DOHH2 (cell line): ENCODE results near the gene HES2.

Source experiments
- H3F3A ChIP-seq: fragments of 200-600 bp; sonication (generic), shearing (Covaris generic); 2 replicates; pipeline ENCODE4 v1.6.0; 2016; ENCODE audit warnings: antibody characterized with exemption, mild to moderate bottlenecking; ENCODE audit not compliant: control insufficient read depth, insufficient read depth
- H3K27ac ChIP-seq: fragments of 200-600 bp; sonication (generic); 2 replicates; pipeline ENCODE4 v1.5.1; 2014; ENCODE audit warnings: low read depth, mild to moderate bottlenecking, low read length, moderate library complexity
- H3K27me3 ChIP-seq: fragments of 200-600 bp; sonication (generic); 2 replicates; pipeline ENCODE4 v1.6.1; 2014; ENCODE audit warnings: mild to moderate bottlenecking, low read length, mixed read lengths; ENCODE audit not compliant: control insufficient read depth
- H3K36me3 ChIP-seq: fragments of 200-600 bp; sonication (generic); 2 replicates; pipeline ENCODE4 v1.6.1; 2014; ENCODE audit warnings: mild to moderate bottlenecking, low read length, moderate library complexity, mixed read lengths; ENCODE audit not compliant: control insufficient read depth
- H3K4me1 ChIP-seq: fragments of 200-600 bp; sonication (generic); 2 replicates; pipeline ENCODE4 v1.6.1; 2014; ENCODE audit warnings: mild to moderate bottlenecking, low read length, mixed read lengths; ENCODE audit not compliant: control insufficient read depth
- H3K4me2 ChIP-seq: fragments of 200-600 bp; sonication (generic); 2 replicates; pipeline ENCODE4 v1.6.0; 2014; ENCODE audit warnings: mild to moderate bottlenecking, low read length, moderate library complexity
- H3K4me3 ChIP-seq: fragments of 200-600 bp; sonication (generic); 2 replicates; pipeline ENCODE4 v1.5.1; 2014; ENCODE audit warnings: mild to moderate bottlenecking, low read length, mixed read lengths
- H3K79me2 ChIP-seq: fragments of 200-600 bp; sonication (generic); 2 replicates; pipeline ENCODE4 v1.6.1; 2014; ENCODE audit warnings: mild to moderate bottlenecking, low read length, mixed read lengths; ENCODE audit not compliant: control insufficient read depth
- H3K9me2 ChIP-seq: fragments of 200-600 bp; sonication (generic); replicated peaks from 2 replicates; pipeline ENCODE4 v1.6.1; 2014; ENCODE audit warnings: mild to moderate bottlenecking, low read length, mixed read lengths; ENCODE audit not compliant: control insufficient read depth
- H3K9me3 ChIP-seq: fragments of 200-600 bp; sonication (generic); 2 replicates; pipeline ENCODE4 v1.6.1; 2014; ENCODE audit warnings: antibody characterized with exemption, low read length, mixed read lengths; ENCODE audit not compliant: control insufficient read depth, insufficient read depth
- H4K20me1 ChIP-seq: fragments of 200-600 bp; sonication (generic); 2 replicates; pipeline ENCODE4 v1.6.0; 2014; ENCODE audit warnings: low read depth, mild to moderate bottlenecking, antibody characterized with exemption, low read length, moderate library complexity; ENCODE audit not compliant: control insufficient read depth, insufficient read depth
- EZH2phosphoT487 ChIP-seq: fragments of 200-600 bp; sonication (generic); IDR thresholded peaks from 2 replicates; pipeline ENCODE4 v1.6.1; 2017; ENCODE audit warnings: borderline replicate concordance, mild to moderate bottlenecking, antibody characterized with exemption, low read length, moderate library complexity, mixed read lengths
- TF ChIP-seq, protein P1 (sequence below): fragments of 200-600 bp; sonication (generic); IDR thresholded peaks from one replicate; pipeline ENCODE4 v1.5.1; 2014; ENCODE audit warnings: antibody characterized with exemption, mild to moderate bottlenecking, low read depth, low read length; ENCODE audit not compliant: poor library complexity, severe bottlenecking

HES2 gene

DNA sequence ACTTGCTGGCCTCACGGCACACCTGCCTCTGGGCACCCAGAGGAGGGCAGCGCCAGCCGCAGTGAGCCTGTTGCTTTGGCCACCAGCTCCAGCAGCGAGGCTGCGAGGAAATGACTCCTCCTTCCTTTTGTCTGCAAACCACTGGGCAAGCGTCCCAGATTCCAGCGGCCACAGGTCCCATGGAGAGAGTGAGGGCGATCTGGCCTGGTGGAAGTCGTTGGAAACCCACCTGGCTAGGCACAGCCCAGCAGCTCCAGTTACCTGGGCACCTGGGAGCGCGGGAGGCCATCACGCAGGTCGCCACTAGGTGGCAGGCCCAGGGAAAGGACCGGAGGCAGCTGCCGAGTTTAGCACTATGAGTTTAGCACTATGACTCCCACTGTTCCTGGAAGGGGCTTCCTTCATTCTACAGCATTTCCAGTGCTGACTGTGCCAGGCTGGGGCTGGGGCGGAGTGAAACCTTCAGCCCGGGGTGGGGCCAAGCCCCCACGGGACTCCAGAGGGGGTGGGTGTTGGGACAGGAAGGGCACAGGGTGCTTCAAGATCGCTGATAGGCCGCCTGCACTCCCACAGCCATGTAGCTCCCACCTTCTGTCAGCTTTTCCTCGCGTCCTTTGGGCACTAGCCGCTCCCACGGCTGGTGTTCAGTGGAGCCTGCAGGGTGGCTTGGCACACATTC lies 3.7 kb upstream of the HES2 start:
- TF ChIP-seq EZH2phosphoT487: no peak
- TF ChIP-seq, protein P1, sequence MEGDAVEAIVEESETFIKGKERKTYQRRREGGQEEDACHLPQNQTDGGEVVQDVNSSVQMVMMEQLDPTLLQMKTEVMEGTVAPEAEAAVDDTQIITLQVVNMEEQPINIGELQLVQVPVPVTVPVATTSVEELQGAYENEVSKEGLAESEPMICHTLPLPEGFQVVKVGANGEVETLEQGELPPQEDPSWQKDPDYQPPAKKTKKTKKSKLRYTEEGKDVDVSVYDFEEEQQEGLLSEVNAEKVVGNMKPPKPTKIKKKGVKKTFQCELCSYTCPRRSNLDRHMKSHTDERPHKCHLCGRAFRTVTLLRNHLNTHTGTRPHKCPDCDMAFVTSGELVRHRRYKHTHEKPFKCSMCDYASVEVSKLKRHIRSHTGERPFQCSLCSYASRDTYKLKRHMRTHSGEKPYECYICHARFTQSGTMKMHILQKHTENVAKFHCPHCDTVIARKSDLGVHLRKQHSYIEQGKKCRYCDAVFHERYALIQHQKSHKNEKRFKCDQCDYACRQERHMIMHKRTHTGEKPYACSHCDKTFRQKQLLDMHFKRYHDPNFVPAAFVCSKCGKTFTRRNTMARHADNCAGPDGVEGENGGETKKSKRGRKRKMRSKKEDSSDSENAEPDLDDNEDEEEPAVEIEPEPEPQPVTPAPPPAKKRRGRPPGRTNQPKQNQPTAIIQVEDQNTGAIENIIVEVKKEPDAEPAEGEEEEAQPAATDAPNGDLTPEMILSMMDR: peak; percentile 96
- no peaks in the 10 kb centered on the region for H3K9me2 ChIP-seq
- H3K36me3 ChIP-seq: no peaks in the 10 kb centered on the region
- peaks cover 66% of the 10 kb centered on the region for H3K27me3 ChIP-seq
- no peaks in the 10 kb centered on the region for H4K20me1 ChIP-seq
- no peaks in the 10 kb centered on the region for H3K9me3 ChIP-seq
- no peaks in the 10 kb centered on the region for H3F3A ChIP-seq
- H3K79me2 ChIP-seq: no peaks in the 10 kb centered on the region
- H3K4me1 ChIP-seq: no peaks in the 10 kb centered on the region
- peak overlapping the region; percentile 1; the same call in 1 of the 2 replicates for H3K4me2 ChIP-seq
- H3K4me3 ChIP-seq: no peak overlapping the region
- H3K27ac ChIP-seq: no peak overlapping the region

DNA sequence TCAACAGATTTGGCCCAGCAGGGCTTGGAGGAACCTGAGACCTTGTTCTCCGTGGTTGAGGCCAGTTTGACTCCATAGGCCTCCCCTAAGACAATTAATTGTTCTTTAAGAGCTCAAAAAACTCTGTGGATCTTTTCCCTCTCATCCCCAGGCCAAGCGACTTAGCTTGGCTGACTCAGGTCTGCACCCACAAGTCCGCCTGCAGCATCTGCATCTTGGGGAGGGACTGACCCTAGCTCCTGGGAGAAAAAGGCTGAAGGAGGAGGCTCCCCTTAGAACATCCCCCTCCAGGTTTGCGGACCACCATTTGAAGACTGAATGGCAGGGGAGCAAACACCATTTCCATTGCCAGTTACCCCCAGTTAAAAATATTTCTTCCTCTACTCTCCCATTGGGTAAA lies 1.5 kb upstream of the HES2 start:
- H3K9me2 ChIP-seq: no peaks in the 10 kb centered on the region
- H3K36me3 ChIP-seq: no peaks in the 10 kb centered on the region
- no peak overlapping the region for H3K4me3 ChIP-seq
- H3K79me2 ChIP-seq: no peaks in the 10 kb centered on the region
- peaks cover 57% of the 10 kb centered on the region for H3K27me3 ChIP-seq
- H3K9me3 ChIP-seq: no peaks in the 10 kb centered on the region
- H3F3A ChIP-seq: no peaks in the 10 kb centered on the region
- no peaks in the 10 kb centered on the region for H3K4me1 ChIP-seq
- H3K27ac ChIP-seq: no peak overlapping the region
- no peak overlapping the region for H3K4me2 ChIP-seq
- TF ChIP-seq, protein P1: no peak
- no peak for TF ChIP-seq EZH2phosphoT487
- no peaks in the 10 kb centered on the region for H4K20me1 ChIP-seq

DNA sequence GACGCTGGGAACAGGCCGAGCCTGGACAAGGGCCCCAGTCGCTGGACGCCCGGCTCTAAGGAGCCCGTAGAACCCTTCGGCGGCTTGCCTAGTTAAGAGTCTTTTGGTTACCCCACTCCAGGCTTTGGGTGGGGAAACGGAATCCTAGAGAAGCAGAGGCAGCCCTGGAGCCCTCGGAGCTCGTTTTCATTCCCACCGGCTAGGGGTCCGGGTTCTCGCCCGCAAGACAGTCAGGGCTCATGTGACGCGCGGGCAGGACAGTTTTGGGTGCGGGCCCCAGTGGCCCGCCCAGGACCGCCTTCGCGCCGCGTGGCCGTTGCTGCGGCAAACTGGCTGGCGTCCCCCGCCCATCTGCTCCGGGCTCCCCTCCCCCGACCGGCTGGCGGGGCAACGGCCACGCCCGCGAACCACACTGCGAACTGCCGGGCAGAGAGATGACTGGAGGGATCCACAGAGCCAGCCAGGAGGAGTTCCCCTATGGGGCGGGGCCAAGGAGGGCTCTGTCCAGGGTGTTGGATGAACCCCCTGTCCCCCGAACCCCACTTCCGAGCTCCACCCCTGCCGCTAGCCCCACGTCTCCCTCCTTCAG lies 829 bp upstream of the HES2 start:
- Histone ChIP-seq H3K4me1 (no peaks in the 10 kb centered on the region), H3K27ac (no peak overlapping the region), H3K79me2 (no peaks in the 10 kb centered on the region), H3K27me3 (peaks cover 50% of the 10 kb centered on the region), H3K4me2 (no peak overlapping the region), H3K9me3 (no peaks in the 10 kb centered on the region), H4K20me1 (no peaks in the 10 kb centered on the region), H3F3A (no peaks in the 10 kb centered on the region), H3K4me3 (no peak overlapping the region), H3K36me3 (no peaks in the 10 kb centered on the region), H3K9me2 (no peaks in the 10 kb centered on the region)
- TF ChIP-seq EZH2phosphoT487: no peak
- TF ChIP-seq, protein P1: no peak
